Caco-2 (cell line): Measurements from ENCODE around the gene ZNF497. TPM values are rescaled to one million over a fixed set of nuclear protein-coding genes. Genes with fewer than 3 reads are reported as not detected.

Experiments
- BruUV-seq: library from RNA; stranded (reverse); fragments of 400-500 nt; replicated peaks from 2 replicates; lab custom pipeline; 2021; lab: Mats Ljungman, UMichigan
- CTCF ChIA-PET: fragments of 300-600 bp; sonication (Branson Sonifier 250); formaldehyde crosslinking; loops from one replicate; lab custom pipeline; 2022; ENCODE audit warnings: antibody characterized with exemption; lab: Charles Lee
- POLR2A ChIA-PET: fragments of 300-600 bp; sonication (Branson Sonifier 250); formaldehyde crosslinking; loops from one replicate; lab custom pipeline; 2022; ENCODE audit warnings: antibody characterized with exemption; lab: Charles Lee
- DNase-seq, 2 experiments: peaks; one replicate each; pipeline versions ENCODE4 v3.0.0 to v3.0.0-alpha.2; 2020 to 2022
- H3K27me3 ChIP-seq: replicated peaks from 2 replicates; pipeline ENCODE4 v1.6.0; 2011; ENCODE audit warnings: low read length; ENCODE audit not compliant: control insufficient read depth, insufficient read depth
- H3K36me3 ChIP-seq: 2 replicates; pipeline ENCODE4 v1.5.1; 2011; ENCODE audit warnings: low read length; ENCODE audit not compliant: control insufficient read depth, insufficient read depth
- H3K4me1 ChIP-seq: fragments of 250-450 bp; sonication (Bioruptor Pico); 2 replicates; pipeline ENCODE4 v1.5.1; 2020; ENCODE audit warnings: mild to moderate bottlenecking
- H3K4me3 ChIP-seq: 2 replicates; pipeline ENCODE4 v1.5.1; 2011; ENCODE audit warnings: low read depth, mild to moderate bottlenecking, control low read depth, low read length
- H3K9me3 ChIP-seq: fragments of 250-450 bp; sonication (Bioruptor Pico); 2 replicates; pipeline ENCODE4 v1.5.1; 2020; ENCODE audit warnings: mild to moderate bottlenecking, moderate library complexity
- H3K27ac Mint-ChIP-seq: one replicate; pipeline ENCODE4 v1.8.0; 2022; ENCODE audit warnings: mixed read lengths; ENCODE audit not compliant: unreplicated experiment
- H3K27me3 Mint-ChIP-seq: one replicate; pipeline ENCODE4 v1.8.0; 2022; ENCODE audit warnings: mixed read lengths; ENCODE audit not compliant: insufficient read depth, unreplicated experiment
- H3K36me3 Mint-ChIP-seq: one replicate; pipeline ENCODE4 v1.8.0; 2022; ENCODE audit warnings: mild to moderate bottlenecking, mixed read lengths; ENCODE audit not compliant: insufficient read depth, unreplicated experiment
- H3K4me1 Mint-ChIP-seq: one replicate; pipeline ENCODE4 v1.8.0; 2022; ENCODE audit warnings: low read depth, mixed read lengths; ENCODE audit not compliant: unreplicated experiment
- H3K4me3 Mint-ChIP-seq: one replicate; pipeline ENCODE4 v1.8.0; 2022; ENCODE audit warnings: mild to moderate bottlenecking, moderate library complexity, mixed read lengths; ENCODE audit not compliant: unreplicated experiment
- H3K9me3 Mint-ChIP-seq: one replicate; pipeline ENCODE4 v1.8.0; 2022; ENCODE audit warnings: mixed read lengths; ENCODE audit not compliant: unreplicated experiment
- CTCF ChIP-seq, 2 experiments: fragments of 200-600 bp in 1 of 2; IDR thresholded peaks; 1 replicate in 1 of 2; 2 replicates in 1 of 2; pipeline versions ENCODE4 v1.5.1 to v1.8.0; 2011 to 2022; ENCODE audit warnings: antibody characterized with exemption in 1 of 2, control low read depth in 1 of 2, inconsistent platforms in 1 of 2, low read depth in 1 of 2, low read length in 1 of 2, mild to moderate bottlenecking in 1 of 2, moderate library complexity in 1 of 2; ENCODE audit not compliant: insufficient read depth in 1 of 2, severe bottlenecking in 1 of 2, unreplicated experiment in 1 of 2
- intact Hi-C: fragments of 100-400 bp; cut with micrococcal nuclease; formaldehyde crosslinking; loops from one replicate; pipeline ENCODE4 v1.10.0; 2022; ENCODE audit not compliant: unreplicated experiment
- total RNA-seq: library from RNA; stranded (reverse); gene quantifications from 2 replicates; pipeline ENCODE4 v1.2.3, GENCODE V29; 2022

Gene ZNF497
- total RNA-seq, 1 experiment from 2014 or later, result 1.7 TPM

GRCh38 chr19:58367698-58368454, 5.3 kb upstream of the ZNF497 start:
- Mint-ChIP-seq H3K27me3 (no peaks in the 10 kb centered on the region), H3K4me1 (no peaks in the 10 kb centered on the region), H3K36me3 (peaks cover 8% of the 10 kb centered on the region), H3K27ac (no peak overlapping the region), H3K9me3 (no peaks in the 10 kb centered on the region), H3K4me3 (no peak overlapping the region)
- BruUV-seq, result no TSS peak
- intact Hi-C loops, result no loop called here
- ChIA-PET CTCF (no interaction called here), POLR2A (no interaction called here)
- Histone ChIP-seq H3K9me3 (no peaks in the 10 kb centered on the region), H3K4me1 (no peaks in the 10 kb centered on the region), H3K27me3 (no peaks in the 10 kb centered on the region), H3K36me3 (no peaks in the 10 kb centered on the region), H3K4me3 (no peak overlapping the region)
- no peak for DNase-seq
- no peak for TF ChIP-seq CTCF (IDR thresholded peaks at IDR 0.05; ENCODE audit: insufficient read depth in 1 of 2, low read depth in 1 of 2, low read length in 1 of 2, severe bottlenecking in 1 of 2, unreplicated experiment in 1 of 2)

GRCh38 chr19:58366585-58367430, 4.3 kb upstream of the ZNF497 start:
- no TSS peak for BruUV-seq
- intact Hi-C loops, result no loop called here
- DNase-seq, result no peak
- Mint-ChIP-seq H3K36me3 (peaks cover 18% of the 10 kb centered on the region), H3K4me1 (no peaks in the 10 kb centered on the region), H3K27ac (no peak overlapping the region), H3K9me3 (no peaks in the 10 kb centered on the region), H3K27me3 (no peaks in the 10 kb centered on the region), H3K4me3 (no peak overlapping the region)
- H3K27me3 ChIP-seq, result no peaks in the 10 kb centered on the region
- ChIA-PET POLR2A (no interaction called here), CTCF (no interaction called here)
- no peak for TF ChIP-seq CTCF (IDR thresholded peaks at IDR 0.05; ENCODE audit: insufficient read depth in 1 of 2, low read depth in 1 of 2, low read length in 1 of 2, severe bottlenecking in 1 of 2, unreplicated experiment in 1 of 2)
- no peaks in the 10 kb centered on the region for H3K9me3 ChIP-seq
- no peaks in the 10 kb centered on the region for H3K4me1 ChIP-seq
- no peak overlapping the region for H3K4me3 ChIP-seq
- H3K36me3 ChIP-seq, result no peaks in the 10 kb centered on the region

DNA sequence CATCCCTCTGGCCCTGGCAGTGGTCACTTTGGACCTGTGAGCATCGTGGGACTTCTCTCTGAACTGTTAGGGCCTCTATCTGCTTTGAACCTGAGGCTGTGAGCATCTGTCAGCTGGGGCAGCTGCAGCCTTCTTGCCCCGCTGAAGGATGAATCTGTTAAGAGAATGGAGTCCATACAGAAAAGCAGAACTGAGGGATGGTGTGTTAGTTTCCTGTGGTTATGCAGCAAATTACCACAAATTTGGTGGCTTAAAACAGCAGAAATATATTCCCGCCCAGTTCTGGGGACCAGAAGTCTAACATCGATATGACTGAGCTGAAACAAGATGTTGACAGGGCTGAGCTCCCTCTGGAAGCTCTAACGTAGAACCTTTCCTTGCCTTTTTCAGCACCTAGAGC, 1.6 kb upstream of the ZNF497 start:
- Histone ChIP-seq H3K4me1 (peaks cover 5% of the 10 kb centered on the region; the same call in 1 of the 2 replicates), H3K27me3 (no peaks in the 10 kb centered on the region), H3K9me3 (no peaks in the 10 kb centered on the region), H3K36me3 (no peaks in the 10 kb centered on the region), H3K4me3 (no peak overlapping the region)
- Mint-ChIP-seq H3K4me1 (no peaks in the 10 kb centered on the region), H3K27ac (no peak overlapping the region), H3K36me3 (peaks cover 16% of the 10 kb centered on the region), H3K4me3 (peak overlapping the region; percentile 40), H3K27me3 (no peaks in the 10 kb centered on the region), H3K9me3 (no peaks in the 10 kb centered on the region)
- ChIA-PET POLR2A (interaction anchor here (0.8 kb wide), 1 partner anchor 156 kb away, joined by 4 read pairs; the partner anchor contains the start of gene ZBTB45), CTCF (no interaction called here)
- no peak for TF ChIP-seq CTCF (IDR thresholded peaks at IDR 0.05; ENCODE audit: insufficient read depth in 1 of 2, low read depth in 1 of 2, low read length in 1 of 2, severe bottlenecking in 1 of 2, unreplicated experiment in 1 of 2)
- BruUV-seq, result no TSS peak
- no peak for DNase-seq
- intact Hi-C loops, result no loop called here
